Glutamatergic neuron (in vitro differentiated cells): Measurements from ENCODE around the gene TOMM22. TPM values are rescaled to one million over a fixed set of nuclear protein-coding genes. Genes with fewer than 3 reads are reported as not detected.
A peak's percentile ranks its signal among the peaks of the same experiment; 100 is the strongest.

Experiments
- DNase-seq: peaks from one replicate; pipeline ENCODE4 v3.0.0; 2022
- H3K27ac Mint-ChIP-seq: one replicate; pipeline ENCODE4 v1.8.0; 2020; ENCODE audit warnings: mild to moderate bottlenecking, mixed read lengths, inconsistent platforms; ENCODE audit not compliant: unreplicated experiment
- H3K27me3 Mint-ChIP-seq: one replicate; pipeline ENCODE4 v1.8.0; 2020; ENCODE audit warnings: mild to moderate bottlenecking, moderate library complexity, mixed read lengths, inconsistent platforms; ENCODE audit not compliant: unreplicated experiment
- H3K36me3 Mint-ChIP-seq: one replicate; pipeline ENCODE4 v1.8.0; 2020; ENCODE audit warnings: mild to moderate bottlenecking, mixed read lengths, inconsistent platforms; ENCODE audit not compliant: unreplicated experiment
- H3K4me1 Mint-ChIP-seq: one replicate; pipeline ENCODE4 v1.8.0; 2020; ENCODE audit warnings: mild to moderate bottlenecking, low read depth, mixed read lengths, inconsistent platforms; ENCODE audit not compliant: unreplicated experiment
- H3K4me3 Mint-ChIP-seq: one replicate; pipeline ENCODE4 v1.8.0; 2020; ENCODE audit warnings: mild to moderate bottlenecking, mixed read lengths, inconsistent platforms; ENCODE audit not compliant: unreplicated experiment
- H3K9me3 Mint-ChIP-seq: one replicate; pipeline ENCODE4 v1.8.0; 2020; ENCODE audit warnings: mild to moderate bottlenecking, moderate library complexity, mixed read lengths, inconsistent platforms; ENCODE audit not compliant: unreplicated experiment
- CTCF ChIP-seq: fragments of 200-600 bp; sonication (generic); IDR thresholded peaks from one replicate; pipeline ENCODE4 v1.5.0; 2021; ENCODE audit not compliant: partially characterized antibody, unreplicated experiment
- total RNA-seq: library from RNA; stranded (reverse); fragmentation: NEBNext Ultra II Directional; extraction: Animal tissue kit (Norgen Biotek cat#: 25700); gene quantifications from one replicate; pipeline ENCODE4 v1.2.1, GENCODE V29; 2021; ENCODE audit not compliant: unreplicated experiment

Gene TOMM22
- total RNA-seq, 1 donor from 2014 or later, result 61.0 TPM

GRCh38 chr22:38699784-38700183 is 18.0 kb downstream of the TOMM22 start:
- H3K9me3 Mint-ChIP-seq, result peaks cover 18% of the 10 kb centered on the region
- H3K27me3 Mint-ChIP-seq, result peaks cover 11% of the 10 kb centered on the region
- no peak for DNase-seq
- H3K4me1 Mint-ChIP-seq, result peaks cover 22% of the 10 kb centered on the region
- no peak for TF ChIP-seq CTCF
- peak overlapping the region; percentile 87 for H3K27ac Mint-ChIP-seq
- no peaks in the 10 kb centered on the region for H3K36me3 Mint-ChIP-seq
- peak overlapping the region; percentile 92 for H3K4me3 Mint-ChIP-seq

GRCh38 chr22:38700270-38700788 is 18.6 kb downstream of the TOMM22 start:
- TF ChIP-seq CTCF, result no peak
- Mint-ChIP-seq H3K9me3 (peaks cover 18% of the 10 kb centered on the region), H3K4me3 (peak overlapping the region; percentile 92), H3K27ac (peak overlapping the region; percentile 87), H3K27me3 (peaks cover 11% of the 10 kb centered on the region), H3K4me1 (peaks cover 27% of the 10 kb centered on the region), H3K36me3 (no peaks in the 10 kb centered on the region)
- DNase-seq, result no peak

GRCh38 chr22:38700789-38701628 is 19.3 kb downstream of the TOMM22 start, which contains the start of gene JOSD1:
TSS of gene JOSD1 (minus strand) at chr22:38700943. CDS start at chr22:38699987, 956 bp downstream.
- H3K9me3 Mint-ChIP-seq, result peaks cover 21% of the 10 kb centered on the region
- peaks cover 14% of the 10 kb centered on the region for H3K27me3 Mint-ChIP-seq
- TF ChIP-seq CTCF, result no peak
- peak within 1 kb of the TSS; percentile 96 for H3K27ac Mint-ChIP-seq
- H3K36me3 Mint-ChIP-seq, result no peaks in the 10 kb centered on the region
- H3K4me3 Mint-ChIP-seq, result peak within 1 kb of the TSS; percentile 96
- peaks cover 27% of the 10 kb centered on the region for H3K4me1 Mint-ChIP-seq
- peak; percentile 98 for DNase-seq

GRCh38 chr22:38704654-38705234 is 23.0 kb downstream of the TOMM22 start:
- DNase-seq, result no peak
- Mint-ChIP-seq H3K36me3 (no peaks in the 10 kb centered on the region), H3K9me3 (peaks cover 17% of the 10 kb centered on the region), H3K27ac (peak overlapping the region; percentile 91), H3K27me3 (peaks cover 14% of the 10 kb centered on the region), H3K4me1 (peaks cover 14% of the 10 kb centered on the region), H3K4me3 (peak overlapping the region; percentile 86)
- TF ChIP-seq CTCF, result no peak
